ENCODE measurements around the gene PCTP.
A peak's percentile ranks its signal among the peaks of the same experiment; 100 is the strongest.

The PCTP gene

GRCh38 chr17:55750750-55751657, at the start of gene PCTP:
Gene PCTP, plus strand, starts transcription at chr17:55751051. Its CDS starts 53 bp downstream, at chr17:55751104.
- peak; percentile 59 to 68 for DNase-seq (ENCODE audit: low read depth in 2 of 2)

DNA sequence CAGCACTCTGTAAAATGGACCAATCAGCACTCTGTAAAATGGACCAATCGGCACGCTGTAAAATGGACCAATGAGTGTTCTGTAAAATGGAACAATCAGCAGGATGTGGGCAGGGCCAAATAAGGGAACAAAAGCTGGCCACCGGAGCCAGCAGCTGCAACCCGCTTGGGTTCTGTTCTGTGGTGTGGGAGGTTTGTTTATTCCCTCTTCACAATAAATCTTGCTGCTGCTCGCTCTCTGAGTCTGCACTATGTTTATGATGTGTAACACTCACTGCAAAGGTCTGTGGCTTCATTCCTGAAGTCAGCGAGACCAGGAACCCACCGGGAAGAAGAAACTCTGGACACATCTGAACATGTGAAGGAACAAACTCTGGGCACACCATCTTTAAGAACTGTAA, 48.7 kb upstream of the PCTP start:
- DNase-seq (ENCODE audit: low read depth in 2 of 2): no peak

- no peak for DNase-seq (ENCODE audit: low read depth in 2 of 2)
Observed at GRCh38 chr17:55704401-55704800, 46.5 kb upstream of the PCTP start.

DNA sequence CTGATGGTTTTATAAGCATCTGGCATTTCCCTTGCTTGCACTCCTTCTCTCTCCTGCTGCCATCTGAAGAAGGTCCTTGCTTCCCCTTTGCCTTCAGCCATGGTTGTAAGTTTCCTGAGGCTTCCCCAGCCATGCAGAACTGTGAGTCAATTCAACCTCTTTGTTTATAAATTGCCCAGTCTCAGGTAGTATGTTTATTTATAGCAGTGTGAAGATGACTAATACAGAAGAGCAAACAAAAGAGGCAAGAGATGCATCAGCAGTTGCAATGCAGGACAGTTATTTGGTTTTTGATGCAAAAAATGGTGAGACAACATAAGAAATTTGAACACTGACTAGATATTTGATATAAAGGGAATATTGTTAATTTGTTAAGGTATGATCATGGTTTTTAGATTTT, 45.0 kb upstream of the PCTP start:
- DNase-seq (ENCODE audit: low read depth in 2 of 2): no peak

DNA sequence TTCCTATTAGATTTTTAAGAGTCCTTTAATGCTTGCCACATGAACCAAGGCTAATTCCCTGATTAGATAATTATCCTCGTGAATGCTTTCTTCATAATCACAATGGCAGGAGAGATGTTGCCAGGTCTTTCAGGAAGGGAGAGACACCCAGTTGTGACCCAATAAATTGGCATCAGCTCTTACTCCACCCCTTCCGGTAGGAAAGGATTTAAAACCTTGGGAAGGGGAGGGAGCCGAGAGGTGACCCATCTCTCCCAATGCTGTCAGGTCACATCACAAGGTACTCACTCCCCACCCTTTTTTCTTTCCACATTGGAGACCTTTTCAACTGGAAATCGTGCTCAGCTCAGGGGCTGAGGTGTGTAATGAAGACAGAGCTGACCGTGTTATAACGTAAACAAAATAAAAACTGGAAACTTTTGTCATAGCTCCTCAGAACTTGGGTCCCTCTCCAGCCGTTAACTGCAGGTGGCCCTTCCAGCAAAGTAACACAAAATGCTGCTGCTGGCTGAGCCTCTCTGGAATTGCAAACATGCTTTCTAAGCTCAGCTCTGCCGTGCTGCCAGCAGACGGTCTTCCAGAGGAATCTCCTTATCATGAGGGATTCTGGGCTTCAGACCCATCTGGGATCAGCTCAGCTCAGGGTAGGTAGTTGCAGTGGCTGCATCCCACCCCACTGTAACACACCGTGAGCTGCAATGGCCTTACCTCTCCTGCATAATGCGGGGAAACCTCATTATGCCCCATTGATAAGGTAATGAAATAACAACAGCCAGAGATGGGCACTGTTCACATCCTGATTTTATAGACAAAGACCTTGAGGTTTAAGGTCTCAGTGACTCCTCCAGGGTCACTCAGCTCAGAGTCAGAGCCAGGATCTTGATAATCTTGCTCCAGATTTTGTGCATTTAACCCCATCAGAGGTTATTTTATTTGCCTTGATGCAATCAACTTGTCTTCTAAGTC, 43.8 kb upstream of the PCTP start:
- no peak for DNase-seq (ENCODE audit: low read depth in 2 of 2)

DNA sequence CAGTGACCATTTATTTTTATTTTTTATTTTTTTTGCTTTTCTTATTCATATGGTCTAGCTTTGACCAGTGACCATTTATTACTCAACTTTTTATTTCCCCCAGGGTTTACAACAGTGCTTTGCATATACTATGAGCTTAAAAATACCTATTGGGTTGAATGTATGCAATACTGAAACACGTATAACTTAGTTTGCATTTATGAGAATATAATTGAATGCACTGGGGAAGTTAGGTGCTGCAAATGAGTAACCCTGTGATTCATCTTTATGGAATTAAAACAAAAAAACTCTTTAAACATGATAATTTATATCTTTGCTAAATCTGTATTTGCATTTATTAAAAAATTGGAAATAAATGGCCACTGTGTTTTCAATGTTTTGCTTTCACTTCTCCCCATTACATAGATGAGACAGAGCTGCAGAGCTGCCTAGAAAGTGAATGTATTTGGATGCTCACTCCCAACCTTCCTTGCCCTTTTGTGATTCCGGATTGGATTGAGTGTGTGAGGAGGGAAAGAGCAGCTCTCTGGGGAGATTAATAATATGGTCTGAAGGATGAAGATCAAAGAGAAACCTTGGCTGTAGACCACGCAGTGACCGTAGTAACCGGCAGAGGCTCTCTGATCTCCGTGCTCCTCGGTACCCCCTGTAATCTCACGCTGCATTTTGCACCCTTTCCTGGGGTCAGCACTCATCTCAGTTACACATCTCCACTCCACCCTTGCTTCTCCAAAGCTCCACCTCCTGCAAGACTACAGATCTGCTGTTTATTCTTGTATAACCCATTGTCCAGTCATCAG, 42.5 kb upstream of the PCTP start:
- DNase-seq (ENCODE audit: low read depth in 2 of 2): no peak

GRCh38 chr17:55709440-55709839, 41.4 kb upstream of the PCTP start:
- DNase-seq (ENCODE audit: low read depth in 2 of 2): no peak

DNA sequence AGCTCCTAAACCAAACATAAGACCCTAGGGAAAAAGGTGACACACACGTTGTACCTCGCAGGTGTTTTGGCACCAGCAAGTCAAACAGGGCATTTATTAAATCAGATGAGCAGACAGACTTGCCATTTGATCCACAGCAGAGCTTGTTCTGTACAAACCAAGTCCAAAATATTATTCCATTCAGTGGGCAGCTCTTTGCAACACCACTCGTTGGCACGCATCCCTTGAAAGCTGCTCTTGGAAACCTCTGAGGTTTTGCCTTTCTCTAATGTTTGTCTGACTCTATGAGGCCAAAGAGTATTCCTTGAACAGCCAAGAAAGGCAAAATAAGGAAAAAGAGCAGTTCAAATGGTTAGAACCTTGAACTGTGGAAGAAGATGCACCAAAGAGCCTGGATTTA, 40.9 kb upstream of the PCTP start:
- no peak for DNase-seq (ENCODE audit: low read depth in 2 of 2)

DNA sequence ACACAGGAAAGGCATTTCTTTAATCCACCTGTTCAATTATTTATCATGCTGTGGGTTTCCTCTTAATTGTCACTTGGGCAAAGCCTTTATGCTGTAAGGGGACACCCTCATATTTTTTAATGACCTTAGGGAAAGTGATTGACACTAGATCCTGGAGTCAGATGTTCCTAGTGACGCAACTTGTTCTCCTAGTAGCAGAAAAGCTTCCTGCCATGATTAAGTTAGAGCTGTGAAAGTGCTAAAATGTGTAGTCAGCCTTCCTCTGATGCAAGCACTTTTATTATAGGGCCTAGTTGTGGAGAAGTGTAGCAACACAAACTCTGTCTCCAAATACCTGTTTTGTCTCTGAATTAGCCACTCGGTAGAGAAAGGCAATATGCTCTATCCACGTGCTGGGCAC, 40.4 kb upstream of the PCTP start:
- DNase-seq (ENCODE audit: low read depth in 2 of 2): no peak

DNA sequence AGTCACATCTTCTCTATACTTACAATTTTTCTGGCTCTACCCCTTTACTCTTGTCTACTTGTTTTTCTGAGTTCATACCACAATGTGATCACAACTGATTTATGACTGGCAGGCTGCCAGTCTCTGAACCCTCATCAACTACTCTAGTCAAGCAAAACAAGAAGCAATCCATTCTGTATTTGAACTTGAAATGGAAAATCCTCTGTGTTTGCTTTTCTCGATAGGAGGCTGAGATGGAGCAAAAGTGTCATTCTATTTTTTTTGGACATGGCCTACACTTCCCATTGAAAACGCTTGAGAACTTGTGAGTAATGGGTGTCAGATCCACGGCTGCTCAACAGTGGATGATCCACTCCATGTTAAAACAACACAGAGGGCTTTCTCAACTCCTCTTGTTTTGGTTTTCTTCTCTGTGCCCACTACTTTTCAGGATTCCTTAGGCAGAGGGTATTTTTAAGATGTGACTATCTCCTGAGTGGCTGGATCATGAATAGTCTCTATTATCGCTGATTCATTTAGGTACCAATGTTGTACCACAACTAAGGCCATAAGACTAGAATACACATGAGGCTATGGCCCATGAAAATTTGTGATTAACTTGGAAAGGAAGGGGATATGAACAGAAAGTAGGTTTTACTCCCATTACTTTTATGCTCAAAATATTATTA, 39.9 kb upstream of the PCTP start:
- no peak for DNase-seq (ENCODE audit: low read depth in 2 of 2)

DNA sequence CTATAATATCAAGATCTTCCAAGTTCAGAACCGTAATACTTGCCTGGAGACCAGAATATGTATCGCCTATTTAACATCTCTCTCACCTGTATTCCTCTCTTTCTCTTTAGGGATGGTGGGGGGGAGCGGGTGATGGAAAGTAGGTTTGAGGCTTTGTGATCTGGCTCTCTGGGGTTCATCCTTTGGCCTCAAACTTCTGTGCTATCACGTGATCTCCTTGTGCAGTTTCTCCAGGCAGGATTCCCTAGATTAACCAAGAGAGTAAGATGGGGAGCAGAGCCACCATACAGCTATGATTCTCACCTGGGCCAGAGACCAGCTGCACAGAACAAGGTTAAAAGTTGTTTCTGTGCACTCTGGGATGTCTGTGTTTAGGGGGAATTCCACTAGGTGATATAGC, 33.4 kb upstream of the PCTP start:
- DNase-seq (ENCODE audit: low read depth in 2 of 2): no peak

DNA sequence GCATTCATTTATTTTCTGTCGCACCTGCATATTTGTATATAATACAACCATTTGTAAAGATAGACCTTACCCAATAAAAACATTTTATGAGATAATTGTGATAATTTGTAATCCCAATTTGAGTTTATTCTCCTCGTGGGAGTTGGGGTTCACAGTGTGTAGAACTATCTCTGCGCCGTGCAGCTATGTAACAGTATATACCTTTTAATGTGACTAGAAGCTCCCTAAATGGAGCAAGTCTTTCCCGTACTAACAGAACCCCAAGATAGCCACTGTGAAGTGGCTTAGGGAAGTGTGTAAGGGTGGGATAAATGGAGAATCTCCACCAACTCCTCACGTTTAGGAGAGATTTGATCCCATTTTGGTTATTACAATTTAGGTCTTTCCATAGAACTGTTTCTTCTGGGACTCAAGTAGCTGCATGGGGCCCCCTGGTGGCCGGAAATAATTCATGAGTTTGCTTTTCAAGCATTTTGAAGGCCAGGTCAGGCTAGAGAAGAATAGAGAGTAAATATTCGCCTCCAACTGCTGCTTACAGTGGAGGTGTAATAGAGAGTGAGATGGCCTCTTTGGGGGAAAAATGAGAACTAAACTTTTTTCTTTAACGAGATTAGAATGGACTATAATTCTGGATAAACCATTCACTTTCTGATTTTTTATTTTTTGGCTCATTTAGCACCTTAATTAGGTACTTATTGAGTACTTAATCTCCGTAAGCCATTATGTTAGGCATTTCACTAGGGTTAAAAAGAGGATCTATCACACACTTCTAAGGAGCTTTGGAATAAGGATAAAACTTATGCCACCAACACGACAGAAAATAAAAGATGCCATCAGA, 32.7 kb upstream of the PCTP start:
- DNase-seq (ENCODE audit: low read depth in 2 of 2): peak in 1 of 2 experiments; percentile 35

- no peak for DNase-seq (ENCODE audit: low read depth in 2 of 2)
Observed at GRCh38 chr17:55720919-55721836, 29.7 kb upstream of the PCTP start.

DNA sequence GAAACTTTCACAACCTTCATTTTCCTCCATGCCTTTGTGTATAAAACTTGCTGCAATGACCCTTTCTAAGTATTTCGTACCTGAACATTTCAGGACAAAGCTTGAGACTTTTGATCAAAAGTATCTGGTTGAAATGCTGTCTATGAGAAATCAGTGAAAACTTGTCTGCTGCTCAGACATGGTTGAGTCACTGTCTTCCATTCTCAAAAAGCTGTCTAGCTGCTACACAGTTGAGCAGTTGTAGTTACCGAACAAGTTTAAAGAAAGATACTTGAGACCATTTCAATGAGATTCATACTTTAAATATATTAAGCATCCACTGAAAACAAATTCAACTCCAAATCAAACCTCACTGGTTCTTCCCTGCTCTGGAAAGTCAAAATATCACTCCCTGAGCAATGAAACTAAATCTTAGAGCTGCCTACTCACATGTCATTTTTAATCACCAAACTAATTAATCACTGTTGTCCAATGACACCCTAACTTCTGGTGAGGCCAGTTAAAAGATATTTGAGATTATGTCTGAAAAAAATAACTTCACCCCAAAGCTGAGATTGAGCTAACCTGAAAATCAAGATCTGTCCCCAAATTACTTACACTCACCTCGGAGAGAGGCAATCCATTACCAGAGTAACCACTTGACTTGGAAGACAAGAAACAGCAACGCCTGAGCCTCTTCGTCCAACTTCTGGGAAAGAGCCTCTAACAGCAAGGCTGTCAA, 28.7 kb upstream of the PCTP start:
- no peak for DNase-seq (ENCODE audit: low read depth in 2 of 2)

- DNase-seq (ENCODE audit: low read depth in 2 of 2): peak; percentile 81 to 83
Observed at GRCh38 chr17:55722742-55723487, 27.9 kb upstream of the PCTP start, which contains the start of gene TMEM100. Gene TMEM100, minus strand, starts transcription at chr17:55722864. Its CDS starts 1,794 bp downstream, at chr17:55721070.

- DNase-seq (ENCODE audit: low read depth in 2 of 2): no peak
Observed at GRCh38 chr17:55723488-55723848, 27.4 kb upstream of the PCTP start.

- peak; percentile 97 for DNase-seq (ENCODE audit: low read depth in 2 of 2)
Observed at GRCh38 chr17:55726440-55726839, 24.4 kb upstream of the PCTP start.

- no peak for DNase-seq (ENCODE audit: low read depth in 2 of 2)
Observed at GRCh38 chr17:55727275-55727674, 23.6 kb upstream of the PCTP start.
